CD14-positive monocyte (primary cell): Measurements from ENCODE around the gene PDE4B. TPM values are rescaled to one million over a fixed set of nuclear protein-coding genes. Genes with fewer than 3 reads are reported as not detected.

ENCODE experiments used
- DNase-seq, 3 donors: peaks; one replicate each; pipeline ENCODE4 v3.0.0-alpha.2; 2011 to 2022
- H2AFZ ChIP-seq: 2 replicates; pipeline ENCODE4 v1.6.0; 2012; ENCODE audit warnings: mild to moderate bottlenecking, low read depth, low read length, inconsistent platforms; ENCODE audit not compliant: insufficient read depth, poor library complexity, severe bottlenecking
- H3K27ac ChIP-seq, 2 donors: 1 replicate in 1 of 2; 2 replicates in 1 of 2; pipeline ENCODE4 v1.5.1; 2012 to 2013; ENCODE audit warnings: low read length in 2 of 2, control low read depth in 1 of 2, inconsistent platforms in 1 of 2, low read depth in 1 of 2, mild to moderate bottlenecking in 1 of 2
- H3K27me3 ChIP-seq, 2 donors: one replicate each; pipeline versions ENCODE4 v1.6.0 to v1.6.1; 2011 to 2013; ENCODE audit warnings: low read length in 2 of 2; ENCODE audit not compliant: control insufficient read depth in 2 of 2, insufficient read depth in 2 of 2
- H3K36me3 ChIP-seq, 2 donors: replicated peaks in 1 of 2; 1 replicate in 1 of 2; 2 replicates in 1 of 2; pipeline versions ENCODE4 v1.5.1 to v1.6.1; 2012 to 2013; ENCODE audit warnings: low read length in 2 of 2, control low read depth in 1 of 2, inconsistent platforms in 1 of 2, mild to moderate bottlenecking in 1 of 2; ENCODE audit not compliant: insufficient read depth in 2 of 2, control insufficient read depth in 1 of 2
- H3K4me1 ChIP-seq, 2 donors: 1 replicate in 1 of 2; 2 replicates in 1 of 2; pipeline versions ENCODE4 v1.5.1 to v1.6.1; 2012 to 2013; ENCODE audit warnings: low read length in 2 of 2, control low read depth in 1 of 2, inconsistent platforms in 1 of 2, mild to moderate bottlenecking in 1 of 2, moderate library complexity in 1 of 2; ENCODE audit not compliant: insufficient read depth in 2 of 2, control insufficient read depth in 1 of 2
- H3K4me2 ChIP-seq: replicated peaks from 2 replicates; pipeline ENCODE3; 2012; ENCODE audit warnings: low read length, moderate library complexity, mild to moderate bottlenecking; ENCODE audit not compliant: poor library complexity, severe bottlenecking; ENCODE audit errors: extremely low read depth
- H3K4me3 ChIP-seq, 3 experiments: fragments of 200-600 bp in 1 of 3; sonication (generic) in 1 of 3; replicated peaks in 1 of 3; 1 replicate in 2 of 3; 2 replicates in 1 of 3; pipeline ENCODE4 v1.5.1; 2011 to 2013; ENCODE audit warnings: low read length in 3 of 3, mild to moderate bottlenecking in 3 of 3, control low read depth in 2 of 3, low read depth in 2 of 3, inconsistent platforms in 1 of 3, moderate library complexity in 1 of 3
- H3K79me2 ChIP-seq: 2 replicates; pipeline ENCODE4 v1.6.0; 2012; ENCODE audit warnings: mild to moderate bottlenecking, control low read depth, inconsistent platforms, low read length, moderate library complexity; ENCODE audit not compliant: insufficient read depth
- H3K9ac ChIP-seq: 2 replicates; pipeline ENCODE4 v1.6.0; 2017; ENCODE audit warnings: low read length, mild to moderate bottlenecking; ENCODE audit not compliant: insufficient read depth, poor library complexity, severe bottlenecking
- H3K9me3 ChIP-seq, 2 donors: replicated peaks in 1 of 2; 1 replicate in 1 of 2; 2 replicates in 1 of 2; pipeline versions ENCODE4 v1.5.1 to v1.6.1; 2012 to 2013; ENCODE audit warnings: low read length in 2 of 2, control low read depth in 1 of 2; ENCODE audit not compliant: control insufficient read depth in 1 of 2, insufficient read depth in 1 of 2
- H4K20me1 ChIP-seq: 2 replicates; pipeline ENCODE4 v1.6.0; 2012; ENCODE audit warnings: mild to moderate bottlenecking, low read length, control low read depth, moderate library complexity; ENCODE audit not compliant: insufficient read depth
- H3K27ac Mint-ChIP-seq, 7 donors: one replicate each; pipeline ENCODE4 v1.8.0; 2020; ENCODE audit warnings: mild to moderate bottlenecking in 7 of 7, mixed read lengths in 7 of 7, moderate library complexity in 6 of 7, inconsistent platforms in 2 of 7
- H3K27me3 Mint-ChIP-seq, 3 donors: one replicate each; pipeline ENCODE4 v1.8.0; 2021 to 2022; ENCODE audit warnings: low read depth in 3 of 3, mild to moderate bottlenecking in 3 of 3, mixed read lengths in 3 of 3, moderate library complexity in 3 of 3, inconsistent platforms in 1 of 3
- H3K36me3 Mint-ChIP-seq, 2 donors: one replicate each; pipeline ENCODE4 v1.8.0; 2020; ENCODE audit warnings: mixed read lengths in 2 of 2, inconsistent platforms in 1 of 2, mild to moderate bottlenecking in 1 of 2
- H3K4me1 Mint-ChIP-seq: one replicate; pipeline ENCODE4 v1.8.0; 2020; ENCODE audit warnings: mild to moderate bottlenecking, mixed read lengths
- H3K4me3 Mint-ChIP-seq, 2 donors: one replicate each; pipeline ENCODE4 v1.8.0; 2020; ENCODE audit warnings: mild to moderate bottlenecking in 2 of 2, mixed read lengths in 2 of 2, moderate library complexity in 1 of 2
- H3K9me3 Mint-ChIP-seq, 7 donors: one replicate each; pipeline ENCODE4 v1.8.0; 2020 to 2022; ENCODE audit warnings: mixed read lengths in 7 of 7, mild to moderate bottlenecking in 6 of 7, moderate library complexity in 6 of 7, inconsistent platforms in 2 of 7
- CTCF ChIP-seq: fragments of 200-600 bp; IDR thresholded peaks from one replicate; pipeline ENCODE4 v1.8.0; 2022; ENCODE audit warnings: antibody characterized with exemption, mild to moderate bottlenecking
- WGBS: methylation state at CpG from one replicate; pipeline ENCODE4 v1.1.5; 2013; ENCODE audit warnings: missing lambda C conversion rate; ENCODE audit not compliant: insufficient coverage; 5-methylcytosine and 5-hydroxymethylcytosine counted together
- intact Hi-C, 2 donors: fragments of 100-400 bp; cut with micrococcal nuclease; formaldehyde crosslinking; loops; one replicate each; pipeline versions ENCODE4 v1.15.0 to v1.15.1; 2023
- polyA plus RNA-seq, 3 donors: library from polyadenylated mRNA; depleted of rRNA in 1 of 3; unstranded in 2 of 3; stranded (reverse) in 1 of 3; fragments of 300-500 nt in 2 of 3; fragments of >200 nt in 1 of 3; fragmentation: Illumina TruSeq in 2 of 3; gene quantifications; 1 replicate in 2 of 3; 2 replicates in 1 of 3; pipeline ENCODE4 v1.2.3, GENCODE V29; 2012 to 2021

PDE4B gene
- polyA plus RNA-seq, 3 donors: 17.2 to 52.8 (median 25.2) TPM

- H3K4me2 ChIP-seq: no peak overlapping the region
- H3K9ac ChIP-seq: no peak overlapping the region
- DNase-seq: no peak
- no peaks in the 10 kb centered on the region for H3K9me3 Mint-ChIP-seq
- H3K27ac ChIP-seq: no peak overlapping the region
- H4K20me1 ChIP-seq: no peaks in the 10 kb centered on the region
- H3K4me3 ChIP-seq: no peak overlapping the region
- no CpG with 5 or more reads among the region's 2 CpGs for whole genome bisulfite sequencing
- TF ChIP-seq CTCF: no peak
- H3K36me3 ChIP-seq: no peaks in the 10 kb centered on the region
- no peaks in the 10 kb centered on the region for H3K36me3 Mint-ChIP-seq
- H3K4me1 Mint-ChIP-seq: no peaks in the 10 kb centered on the region
- intact Hi-C loops: no loop called here
- no peak overlapping the region for H2AFZ ChIP-seq
- H3K27me3 Mint-ChIP-seq: peaks cover 0 to under 1% (median 0%) of the 10 kb centered on the region in 3 donors
- no peaks in the 10 kb centered on the region for H3K4me1 ChIP-seq
- no peaks in the 10 kb centered on the region for H3K79me2 ChIP-seq
- H3K27ac Mint-ChIP-seq: no peak overlapping the region
- no peaks in the 10 kb centered on the region for H3K9me3 ChIP-seq
- no peak overlapping the region for H3K4me3 Mint-ChIP-seq
- no peaks in the 10 kb centered on the region for H3K27me3 ChIP-seq
Measured at GRCh38 chr1:66074147-66074546, 281.5 kb downstream of the PDE4B start.

GRCh38 chr1:66078412-66078811, 285.7 kb downstream of the PDE4B start:
- H4K20me1 ChIP-seq: no peaks in the 10 kb centered on the region
- H3K9ac ChIP-seq: no peak overlapping the region
- no peak for TF ChIP-seq CTCF
- H3K27me3 Mint-ChIP-seq: peaks cover 1% of the 10 kb centered on the region in 3 donors
- H3K27ac Mint-ChIP-seq: no peak overlapping the region
- no peaks in the 10 kb centered on the region for H3K4me1 ChIP-seq
- 91% methylated on average over 4 of the region's 6 CpGs for WGBS
- H3K9me3 ChIP-seq: no peaks in the 10 kb centered on the region
- no peaks in the 10 kb centered on the region for H3K36me3 Mint-ChIP-seq
- no peaks in the 10 kb centered on the region for H3K4me1 Mint-ChIP-seq
- H3K36me3 ChIP-seq: no peaks in the 10 kb centered on the region
- H3K4me3 ChIP-seq: no peak overlapping the region
- H3K4me3 Mint-ChIP-seq: no peak overlapping the region
- H3K27ac ChIP-seq: no peak overlapping the region
- intact Hi-C loops: no loop called here
- H3K79me2 ChIP-seq: no peaks in the 10 kb centered on the region
- H2AFZ ChIP-seq: no peak overlapping the region
- H3K27me3 ChIP-seq: no peaks in the 10 kb centered on the region
- no peak for DNase-seq
- no peaks in the 10 kb centered on the region for H3K9me3 Mint-ChIP-seq
- H3K4me2 ChIP-seq: no peak overlapping the region
